Astrocyte (in vitro differentiated cells and primary cell): ENCODE measurements around the gene PCP4L1. TPM values are rescaled to one million over a fixed set of nuclear protein-coding genes. Genes with fewer than 3 reads are reported as not detected.

Source experiments
- DNase-seq: peaks from one replicate; pipeline ENCODE4 v3.0.0-alpha.2; 2010; ENCODE audit warnings: low read depth
- FAIRE-seq: peaks from 2 replicates; lab custom pipeline; 2011; peaks lifted over from hg19 to GRCh38; lab: Jason Lieb, UNC
- H2AFZ ChIP-seq: 2 replicates; pipeline ENCODE4 v1.6.0; 2012; ENCODE audit warnings: low read depth, low read length, inconsistent platforms
- H3K27ac ChIP-seq: 2 replicates; pipeline ENCODE4 v1.5.1; 2011; ENCODE audit warnings: low read depth, low read length, inconsistent platforms
- H3K27me3 ChIP-seq: 2 replicates; pipeline ENCODE4 v1.6.0; 2011; ENCODE audit warnings: low read length, inconsistent platforms; ENCODE audit not compliant: insufficient read depth
- H3K36me3 ChIP-seq: 2 replicates; pipeline ENCODE4 v1.5.1; 2011; ENCODE audit warnings: low read length, inconsistent platforms; ENCODE audit not compliant: insufficient read depth
- H3K4me1 ChIP-seq: 2 replicates; pipeline ENCODE4 v1.5.1; 2011; ENCODE audit warnings: low read length, inconsistent platforms; ENCODE audit not compliant: insufficient read depth
- H3K4me2 ChIP-seq: 2 replicates; pipeline ENCODE4 v1.6.0; 2012; ENCODE audit warnings: low read length, inconsistent platforms
- H3K4me3 ChIP-seq: 2 replicates; pipeline ENCODE4 v1.5.1; 2011; ENCODE audit warnings: low read depth, mild to moderate bottlenecking, low read length, inconsistent platforms; ENCODE audit not compliant: insufficient read depth
- H3K79me2 ChIP-seq: 2 replicates; pipeline ENCODE4 v1.6.0; 2012; ENCODE audit warnings: mild to moderate bottlenecking, low read length, inconsistent platforms; ENCODE audit not compliant: insufficient read depth
- H3K9ac ChIP-seq: 2 replicates; pipeline ENCODE4 v1.6.0; 2012; ENCODE audit warnings: mild to moderate bottlenecking, low read length, inconsistent platforms
- H3K9me3 ChIP-seq: 2 replicates; pipeline ENCODE4 v1.5.1; 2012; ENCODE audit warnings: low read depth, mild to moderate bottlenecking, low read length, inconsistent platforms; ENCODE audit not compliant: insufficient read depth
- H4K20me1 ChIP-seq: 2 replicates; pipeline ENCODE4 v1.6.0; 2012; ENCODE audit warnings: low read length, inconsistent platforms; ENCODE audit not compliant: insufficient read depth
- H3K27ac Mint-ChIP-seq: one replicate; pipeline ENCODE4 v1.8.0; 2021; ENCODE audit warnings: mild to moderate bottlenecking, mixed read lengths; ENCODE audit not compliant: unreplicated experiment
- H3K27me3 Mint-ChIP-seq: one replicate; pipeline ENCODE4 v1.8.0; 2021; ENCODE audit warnings: low read depth, mixed read lengths; ENCODE audit not compliant: unreplicated experiment
- H3K36me3 Mint-ChIP-seq: one replicate; pipeline ENCODE4 v1.8.0; 2021; ENCODE audit warnings: low read depth, mixed read lengths; ENCODE audit not compliant: unreplicated experiment
- H3K4me1 Mint-ChIP-seq: one replicate; pipeline ENCODE4 v1.8.0; 2021; ENCODE audit warnings: low read depth, mixed read lengths; ENCODE audit not compliant: unreplicated experiment
- H3K4me3 Mint-ChIP-seq: one replicate; pipeline ENCODE4 v1.8.0; 2021; ENCODE audit warnings: mild to moderate bottlenecking, moderate library complexity, mixed read lengths; ENCODE audit not compliant: unreplicated experiment
- H3K9me3 Mint-ChIP-seq: one replicate; pipeline ENCODE4 v1.8.0; 2021; ENCODE audit warnings: mild to moderate bottlenecking, mixed read lengths; ENCODE audit not compliant: unreplicated experiment
- EZH2 ChIP-seq: IDR thresholded peaks from 2 replicates; pipeline ENCODE4 v1.6.1; 2012; ENCODE audit warnings: mild to moderate bottlenecking, low read length, inconsistent platforms; ENCODE audit not compliant: insufficient read depth
- total RNA-seq: library from RNA; stranded (reverse); gene quantifications from 2 replicates; pipeline ENCODE4 v1.2.1, GENCODE V29; 2021
- TF ChIP-seq, protein P1 (sequence below): IDR thresholded peaks from 2 replicates; pipeline ENCODE4 v1.5.1; 2011; ENCODE audit warnings: low read depth, mild to moderate bottlenecking, inconsistent platforms, low read length, moderate library complexity; ENCODE audit not compliant: insufficient read depth

The PCP4L1 gene
- total RNA-seq, 1 donor from 2014 or later: not detected

DNA sequence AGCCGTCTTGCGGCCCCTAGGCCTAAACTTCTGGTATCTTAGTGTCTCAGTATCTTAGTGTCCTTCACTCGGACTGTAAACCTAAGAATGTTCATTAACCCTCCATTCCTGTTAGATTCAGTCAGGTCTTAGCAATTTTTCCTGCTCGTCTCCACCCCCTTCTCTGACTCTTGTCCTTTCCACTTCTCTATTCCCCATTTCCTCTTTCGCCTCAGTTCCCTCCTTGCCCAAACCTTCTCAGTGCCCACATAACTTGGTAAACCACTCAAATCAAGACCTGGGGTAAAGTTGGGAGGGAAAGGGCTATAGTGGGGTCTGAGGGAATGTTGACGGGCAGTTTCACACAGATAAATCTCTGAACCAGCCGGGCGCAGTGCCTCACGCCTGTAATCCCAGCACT, 44.2 kb upstream of the PCP4L1 start:
- H3K4me1 Mint-ChIP-seq: peaks cover 20% of the 10 kb centered on the region
- H3K9me3 Mint-ChIP-seq: no peaks in the 10 kb centered on the region

DNA sequence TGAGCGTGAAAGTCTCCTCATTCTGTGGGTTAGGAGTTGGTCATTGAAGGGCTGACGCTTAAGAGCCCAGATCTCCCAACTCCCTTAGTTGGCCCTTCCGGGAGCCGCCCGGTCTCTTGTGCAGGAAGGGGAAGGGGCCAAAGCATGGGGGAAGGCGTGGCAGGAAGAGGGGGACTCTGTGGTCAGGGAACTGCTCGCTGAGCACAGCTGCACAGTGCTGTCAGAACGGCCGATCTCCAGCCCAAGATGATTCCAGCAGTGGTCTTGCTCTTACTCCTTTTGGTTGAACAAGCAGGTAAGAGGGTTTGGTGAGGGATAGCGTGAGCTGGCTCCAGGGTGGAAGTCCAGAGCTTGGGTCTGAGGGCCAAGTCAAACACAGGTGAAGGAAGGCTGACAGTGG, 43.5 kb upstream of the PCP4L1 start, which contains the start of gene FCER1G:
Gene FCER1G, plus strand, starts transcription at position 220 of the 400 bp plus-strand sequence. Its CDS starts 27 bp downstream, at position 247.
- no peak within 1 kb of the TSS for H3K27ac ChIP-seq
- H3K9me3 Mint-ChIP-seq: no peaks in the 10 kb centered on the region

More for the DNA sequence above, 44.2 kb upstream of the PCP4L1 start:
- DNase-seq (no peak), FAIRE-seq (no peak)
- peaks cover 14% of the 10 kb centered on the region for H3K4me1 ChIP-seq
- H3K4me3 ChIP-seq: no peak overlapping the region
- Mint-ChIP-seq H3K27me3 (no peaks in the 10 kb centered on the region), H3K36me3 (peaks cover 31% of the 10 kb centered on the region), H3K27ac (no peak overlapping the region), H3K4me3 (no peak overlapping the region)
- no peaks in the 10 kb centered on the region for H3K9me3 ChIP-seq
- peaks cover 11% of the 10 kb centered on the region for H4K20me1 ChIP-seq
- TF ChIP-seq EZH2: no peak
- TF ChIP-seq, protein P1, sequence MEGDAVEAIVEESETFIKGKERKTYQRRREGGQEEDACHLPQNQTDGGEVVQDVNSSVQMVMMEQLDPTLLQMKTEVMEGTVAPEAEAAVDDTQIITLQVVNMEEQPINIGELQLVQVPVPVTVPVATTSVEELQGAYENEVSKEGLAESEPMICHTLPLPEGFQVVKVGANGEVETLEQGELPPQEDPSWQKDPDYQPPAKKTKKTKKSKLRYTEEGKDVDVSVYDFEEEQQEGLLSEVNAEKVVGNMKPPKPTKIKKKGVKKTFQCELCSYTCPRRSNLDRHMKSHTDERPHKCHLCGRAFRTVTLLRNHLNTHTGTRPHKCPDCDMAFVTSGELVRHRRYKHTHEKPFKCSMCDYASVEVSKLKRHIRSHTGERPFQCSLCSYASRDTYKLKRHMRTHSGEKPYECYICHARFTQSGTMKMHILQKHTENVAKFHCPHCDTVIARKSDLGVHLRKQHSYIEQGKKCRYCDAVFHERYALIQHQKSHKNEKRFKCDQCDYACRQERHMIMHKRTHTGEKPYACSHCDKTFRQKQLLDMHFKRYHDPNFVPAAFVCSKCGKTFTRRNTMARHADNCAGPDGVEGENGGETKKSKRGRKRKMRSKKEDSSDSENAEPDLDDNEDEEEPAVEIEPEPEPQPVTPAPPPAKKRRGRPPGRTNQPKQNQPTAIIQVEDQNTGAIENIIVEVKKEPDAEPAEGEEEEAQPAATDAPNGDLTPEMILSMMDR: no peak
- no peak overlapping the region for H2AFZ ChIP-seq
- H3K27me3 ChIP-seq: no peaks in the 10 kb centered on the region
- peaks cover 32% of the 10 kb centered on the region for H3K36me3 ChIP-seq
- H3K79me2 ChIP-seq: peaks cover 4% of the 10 kb centered on the region
- H3K9ac ChIP-seq: no peak overlapping the region
- H3K27ac ChIP-seq: no peak overlapping the region
- H3K4me2 ChIP-seq: no peak overlapping the region

More for the DNA sequence above, 43.5 kb upstream of the PCP4L1 start, which contains the start of gene FCER1G:
- Mint-ChIP-seq H3K4me1 (peaks cover 17% of the 10 kb centered on the region), H3K27ac (no peak within 1 kb of the TSS), H3K27me3 (no peaks in the 10 kb centered on the region), H3K4me3 (no peak within 1 kb of the TSS), H3K36me3 (peaks cover 29% of the 10 kb centered on the region)
- no peak within 1 kb of the TSS for H3K4me3 ChIP-seq
- H3K36me3 ChIP-seq: peaks cover 26% of the 10 kb centered on the region
- H3K27me3 ChIP-seq: no peaks in the 10 kb centered on the region
- no peaks in the 10 kb centered on the region for H3K9me3 ChIP-seq
- H3K79me2 ChIP-seq: peaks cover 4% of the 10 kb centered on the region
- H2AFZ ChIP-seq: no peak within 1 kb of the TSS
- H3K4me2 ChIP-seq: no peak within 1 kb of the TSS
- H3K4me1 ChIP-seq: peaks cover 14% of the 10 kb centered on the region
- TF ChIP-seq, protein P1: no peak
- no peak for TF ChIP-seq EZH2
- FAIRE-seq (no peak), DNase-seq (no peak)
- no peak within 1 kb of the TSS for H3K9ac ChIP-seq
- peaks cover 4% of the 10 kb centered on the region for H4K20me1 ChIP-seq
